Inflammatory macrophage treated with lipopolysaccharide for 1 hour (primary cell): ENCODE data around the gene CNKSR1.

Source experiments
- DNase-seq, 2 donors: peaks; one replicate each; pipeline ENCODE4 v3.0.0-alpha.2; 2020 to 2022

Gene CNKSR1

DNA sequence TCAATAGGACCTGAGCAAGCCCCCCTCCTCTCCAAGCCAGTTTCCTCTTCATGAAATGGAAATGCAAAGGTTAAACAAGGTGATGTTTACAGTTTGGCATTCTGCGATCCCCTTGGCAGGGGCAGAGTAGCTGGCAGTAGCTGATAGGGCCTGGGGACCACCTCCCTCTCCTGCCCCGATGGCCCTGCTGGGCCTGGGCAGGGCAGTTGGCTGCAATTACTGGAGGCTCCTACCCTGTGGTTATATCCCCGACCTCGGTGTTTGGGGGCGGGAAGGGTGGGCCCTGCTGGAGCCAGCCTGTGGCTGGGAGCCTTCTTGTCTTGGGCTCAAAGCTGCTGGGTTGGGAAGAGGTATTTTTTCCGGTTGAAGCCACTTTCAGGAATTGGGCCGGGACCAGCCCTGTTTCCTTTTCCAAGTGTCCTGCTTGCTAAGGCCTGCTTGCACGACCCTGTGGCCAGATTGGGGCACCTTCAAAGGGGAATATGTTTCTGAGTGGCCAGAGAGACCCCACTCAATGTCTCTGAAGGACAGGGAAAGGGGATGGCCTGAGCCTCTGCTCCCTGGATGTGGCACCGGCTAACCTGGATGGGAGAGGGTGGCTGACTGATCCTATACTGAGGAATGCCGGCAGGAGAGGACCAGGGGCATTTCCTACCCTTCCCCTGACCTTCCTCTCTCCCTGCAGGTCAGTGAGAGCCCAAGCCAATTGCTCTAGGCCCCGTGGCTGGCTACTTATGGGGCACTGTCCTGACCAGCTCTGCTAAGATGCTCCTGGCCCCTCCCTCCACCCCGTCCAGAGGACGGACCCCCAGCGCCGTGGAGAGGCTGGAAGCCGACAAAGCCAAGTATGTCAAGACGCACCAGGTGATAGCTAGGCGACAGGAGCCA lies 16.5 kb upstream of the CNKSR1 start:
- no peak for DNase-seq

DNA sequence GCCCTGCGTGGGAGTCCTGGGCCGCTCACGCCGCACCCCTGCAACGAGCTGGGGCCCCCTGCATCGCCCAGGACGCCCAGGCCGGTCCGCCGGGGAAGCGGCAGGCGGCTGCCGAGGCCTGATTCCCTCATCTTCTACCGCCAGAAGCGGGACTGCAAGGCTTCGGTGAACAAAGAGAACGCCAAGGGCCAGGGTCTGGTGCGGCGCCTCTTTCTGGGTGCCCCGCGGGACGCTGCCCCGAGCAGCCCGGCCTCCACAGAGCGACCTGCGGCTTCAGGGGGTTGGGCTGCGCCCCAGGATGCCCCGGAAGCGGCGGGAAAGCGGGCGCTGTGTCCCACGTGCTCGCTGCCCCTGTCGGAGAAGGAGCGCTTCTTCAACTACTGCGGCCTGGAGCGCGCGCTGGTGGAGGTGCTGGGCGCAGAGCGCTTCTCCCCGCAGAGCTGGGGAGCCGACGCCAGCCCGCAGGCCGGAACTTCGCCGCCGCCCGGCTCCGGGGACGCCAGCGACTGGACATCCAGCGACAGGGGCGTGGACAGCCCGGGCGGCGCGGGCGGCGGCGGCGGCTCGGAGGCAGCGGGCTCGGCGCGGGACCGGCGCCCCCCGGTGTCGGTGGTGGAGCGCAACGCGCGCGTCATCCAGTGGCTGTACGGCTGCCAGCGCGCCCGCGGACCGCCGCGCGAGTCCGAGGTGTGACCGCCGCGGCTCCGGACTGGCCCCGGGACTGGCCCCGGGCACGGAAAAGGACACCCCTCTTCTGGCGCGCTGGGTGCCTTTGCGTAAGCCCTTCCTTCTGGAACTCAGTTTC lies 15.7 kb upstream of the CNKSR1 start:
- peak; percentile 20 to 43 for DNase-seq

DNA sequence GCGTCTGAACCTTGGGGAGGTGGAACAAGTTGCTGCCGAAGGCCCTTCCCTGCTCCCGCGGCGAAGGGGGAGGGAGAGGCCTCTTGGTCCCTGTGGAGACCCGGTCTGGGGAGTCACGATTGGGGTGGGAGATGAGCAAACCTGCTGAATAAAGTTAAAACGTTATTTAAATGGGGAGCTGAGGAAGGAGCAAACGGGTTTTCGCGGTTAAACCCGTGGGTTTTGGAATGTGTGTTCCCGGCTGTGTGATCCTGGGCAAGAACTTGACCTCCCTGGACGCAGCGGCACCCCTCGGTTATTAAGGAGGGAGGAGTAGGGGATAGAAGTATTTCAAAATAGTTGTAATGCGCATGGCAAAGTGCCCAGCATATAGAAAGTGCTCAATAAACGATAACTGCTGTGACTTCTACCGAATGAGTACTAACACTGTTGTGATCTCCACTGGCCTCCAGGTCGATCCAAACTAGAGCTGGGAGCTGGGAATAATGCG lies 15.0 kb upstream of the CNKSR1 start:
- DNase-seq: no peak

DNA sequence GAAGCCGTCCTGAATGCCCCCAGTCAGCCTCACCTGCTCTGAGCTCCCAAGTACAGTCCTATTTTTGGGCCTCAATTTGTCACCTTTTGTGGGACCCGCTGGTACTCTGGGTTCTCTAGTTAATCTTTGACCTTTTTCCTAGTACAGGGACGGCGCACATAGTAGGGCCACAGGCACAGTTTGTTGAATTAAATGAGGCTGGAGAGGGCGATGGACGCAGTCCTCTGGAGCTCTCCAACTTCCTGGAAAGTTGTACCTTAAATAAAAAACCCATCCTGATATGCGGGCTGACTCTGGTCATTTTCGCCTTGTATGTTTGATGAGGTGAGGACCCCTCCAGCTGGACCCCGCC lies 13.6 kb upstream of the CNKSR1 start:
- no peak for DNase-seq

DNA sequence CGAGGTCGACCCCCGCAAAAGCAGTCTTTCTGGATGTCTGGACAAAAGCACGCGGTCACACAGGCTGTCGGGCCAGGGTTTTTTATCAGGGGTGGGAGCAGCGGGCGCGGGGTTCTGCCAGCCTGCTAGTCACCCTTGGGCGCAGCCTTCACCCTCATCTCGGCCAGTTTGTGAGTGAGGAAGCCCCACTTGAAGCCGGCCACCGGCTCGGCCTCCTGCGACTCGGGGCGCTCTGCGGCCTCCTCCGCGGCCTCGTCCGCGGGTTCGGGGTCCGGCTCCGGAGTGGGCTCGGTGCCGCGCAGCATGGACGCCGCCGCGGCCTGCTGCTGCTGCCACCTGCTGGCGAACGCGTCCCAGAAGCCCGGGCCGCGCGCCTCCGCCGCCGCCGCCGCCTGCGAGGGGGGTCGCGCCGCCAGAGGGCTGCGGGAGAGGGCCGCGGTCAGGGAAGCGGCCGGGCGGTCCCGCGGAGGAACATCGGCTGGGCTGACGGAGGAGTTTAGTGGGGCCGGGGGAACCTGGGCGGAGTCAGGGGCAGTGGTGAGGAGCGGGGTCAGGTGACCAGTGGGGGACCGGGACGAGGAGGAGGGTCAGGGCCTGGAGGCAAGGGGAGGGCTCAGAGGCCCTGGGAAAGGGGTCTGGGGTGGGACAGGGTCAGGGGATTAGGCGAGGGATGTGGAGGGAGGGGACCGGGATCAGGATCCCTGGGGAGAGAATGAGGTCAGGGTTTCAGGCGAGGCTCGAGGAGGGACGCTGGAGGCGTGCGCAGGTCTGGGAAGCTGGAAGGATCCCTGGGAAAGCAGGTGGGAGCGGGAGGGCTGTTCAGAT lies 13.0 kb upstream of the CNKSR1 start:
- DNase-seq: peak in 1 of 2 donors; percentile 52

DNA sequence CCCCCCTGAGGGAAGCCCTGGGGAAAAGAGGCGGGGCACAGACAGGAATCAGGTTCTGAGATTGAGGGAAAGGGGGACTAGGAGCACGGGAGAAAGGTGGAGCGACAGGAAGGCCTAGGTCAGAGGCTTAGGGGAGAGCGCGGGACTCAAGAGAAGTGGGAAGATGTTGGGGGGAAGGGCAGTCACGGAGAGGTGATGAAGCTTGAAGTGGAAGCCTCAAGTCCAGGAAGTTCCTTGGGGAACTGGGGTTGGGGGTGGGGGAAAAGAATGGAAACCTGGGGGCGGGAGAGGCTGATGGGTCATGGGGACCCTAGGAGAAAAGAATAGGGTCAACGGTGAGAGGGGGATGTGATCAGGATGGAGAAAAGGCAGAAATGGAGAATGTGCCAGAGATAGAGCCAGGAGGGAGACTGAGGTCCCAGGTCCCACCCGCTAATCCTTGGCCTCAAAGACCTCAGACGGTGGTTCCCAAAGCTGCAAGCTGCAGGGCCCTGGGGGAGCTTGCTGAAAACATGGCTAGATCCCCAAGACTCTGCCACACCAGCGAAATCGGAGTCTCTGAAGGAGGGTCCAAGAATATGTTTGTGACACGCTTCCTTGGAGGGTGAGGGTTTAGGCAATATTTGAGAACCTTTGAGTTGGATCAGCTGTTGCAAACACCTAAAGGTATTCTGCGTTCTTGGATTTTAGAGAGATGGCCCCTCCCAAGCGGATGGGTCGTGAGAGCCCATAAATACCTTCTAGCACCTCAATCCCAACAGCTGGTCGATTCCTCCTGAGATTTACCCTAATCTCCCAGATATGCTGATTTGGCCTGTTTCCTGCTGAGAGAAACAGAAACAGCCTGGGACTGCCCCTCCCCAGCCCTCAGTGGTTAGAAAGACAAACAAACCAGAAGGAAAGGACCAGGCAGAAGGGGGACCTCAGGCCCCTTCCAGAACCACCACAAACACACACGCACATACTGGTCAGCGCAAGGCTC lies 12.1 kb upstream of the CNKSR1 start:
- DNase-seq: peak in 1 of 2 donors; percentile 24

DNA sequence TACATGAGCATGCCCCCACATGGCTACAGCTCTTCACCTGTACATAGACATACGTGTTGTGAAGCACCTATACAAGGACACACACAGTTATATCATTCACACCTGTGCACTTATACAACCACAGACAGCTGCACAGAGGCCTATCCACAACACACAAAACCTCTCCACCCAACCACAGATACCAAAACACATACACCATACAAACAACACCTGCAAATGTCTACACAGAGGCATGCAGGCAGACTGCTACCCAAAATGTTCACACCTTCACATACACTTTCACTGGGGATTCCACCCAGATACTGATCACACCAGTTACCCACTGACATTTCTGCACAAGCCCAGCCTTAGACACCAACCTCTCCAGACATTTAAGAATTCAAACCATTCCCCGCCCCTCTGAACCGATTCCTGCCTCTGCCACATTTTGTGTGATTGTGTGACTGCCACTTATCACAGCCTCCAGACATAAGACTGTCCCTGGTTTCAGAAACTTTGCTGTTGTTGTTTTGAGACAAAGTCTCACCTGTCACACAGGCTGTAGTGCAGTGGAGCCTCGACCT lies 10.5 kb upstream of the CNKSR1 start:
- DNase-seq: no peak

DNA sequence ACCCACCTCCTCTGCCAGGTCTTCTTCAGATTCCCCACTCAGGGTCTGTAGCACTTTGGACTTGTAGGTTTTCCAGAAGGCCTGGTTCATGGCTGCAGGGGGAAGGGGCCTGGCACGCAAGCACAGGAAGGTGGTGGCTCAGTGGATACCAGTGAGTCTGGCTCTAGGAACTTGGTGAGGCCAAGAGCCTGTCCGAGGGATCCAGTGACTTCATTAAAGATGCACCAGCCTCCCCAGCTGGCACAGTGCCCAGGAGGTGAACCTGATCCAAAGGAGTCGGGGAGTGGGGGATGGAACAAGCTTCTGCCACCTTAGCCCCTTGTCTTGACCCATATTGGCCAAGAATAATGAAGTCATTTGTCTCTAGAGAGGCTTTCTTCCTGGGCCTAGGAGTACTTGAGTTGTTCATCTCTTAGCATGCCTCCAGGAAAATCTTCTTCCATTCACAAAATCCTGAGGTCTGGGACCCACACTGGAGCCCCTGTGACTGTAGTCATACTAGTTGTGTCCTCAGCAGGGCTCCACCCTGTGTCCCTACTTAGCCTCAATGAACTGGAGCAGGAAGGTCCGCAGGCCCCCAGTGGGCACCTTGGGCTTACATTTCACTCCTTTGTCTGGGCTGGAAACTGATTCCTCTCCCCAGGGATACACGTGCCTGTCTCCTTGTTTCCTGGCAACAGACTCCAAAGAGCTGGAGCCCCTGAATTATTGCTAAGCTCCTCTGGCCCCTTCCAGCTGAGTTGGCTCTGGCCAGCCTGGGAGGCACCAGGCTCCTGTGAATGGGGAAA lies 8.7 kb upstream of the CNKSR1 start, which contains the start of gene C1orf232:
C1orf232 (minus strand) TSS at position 554 of the 788 bp plus-strand sequence; CDS start at position 90, 464 bp downstream.
- no peak for DNase-seq

DNA sequence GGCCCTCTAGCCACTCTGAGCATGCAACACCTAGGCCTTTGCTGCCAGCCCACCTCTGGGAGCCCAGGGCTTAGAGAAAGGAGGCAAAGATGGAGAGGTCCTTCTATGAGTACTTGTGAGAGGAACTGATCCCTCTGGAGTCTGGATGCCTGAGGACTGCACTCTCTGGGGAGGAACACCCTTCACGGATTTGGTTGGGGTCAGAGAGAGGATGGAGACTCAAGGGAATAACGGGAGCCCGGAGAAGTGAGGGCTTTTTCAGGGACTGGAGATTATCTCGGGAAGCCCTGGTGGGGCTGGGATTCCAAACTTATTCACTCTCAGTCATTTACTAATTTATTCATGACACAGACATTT lies 8.1 kb upstream of the CNKSR1 start:
- DNase-seq: no peak

DNA sequence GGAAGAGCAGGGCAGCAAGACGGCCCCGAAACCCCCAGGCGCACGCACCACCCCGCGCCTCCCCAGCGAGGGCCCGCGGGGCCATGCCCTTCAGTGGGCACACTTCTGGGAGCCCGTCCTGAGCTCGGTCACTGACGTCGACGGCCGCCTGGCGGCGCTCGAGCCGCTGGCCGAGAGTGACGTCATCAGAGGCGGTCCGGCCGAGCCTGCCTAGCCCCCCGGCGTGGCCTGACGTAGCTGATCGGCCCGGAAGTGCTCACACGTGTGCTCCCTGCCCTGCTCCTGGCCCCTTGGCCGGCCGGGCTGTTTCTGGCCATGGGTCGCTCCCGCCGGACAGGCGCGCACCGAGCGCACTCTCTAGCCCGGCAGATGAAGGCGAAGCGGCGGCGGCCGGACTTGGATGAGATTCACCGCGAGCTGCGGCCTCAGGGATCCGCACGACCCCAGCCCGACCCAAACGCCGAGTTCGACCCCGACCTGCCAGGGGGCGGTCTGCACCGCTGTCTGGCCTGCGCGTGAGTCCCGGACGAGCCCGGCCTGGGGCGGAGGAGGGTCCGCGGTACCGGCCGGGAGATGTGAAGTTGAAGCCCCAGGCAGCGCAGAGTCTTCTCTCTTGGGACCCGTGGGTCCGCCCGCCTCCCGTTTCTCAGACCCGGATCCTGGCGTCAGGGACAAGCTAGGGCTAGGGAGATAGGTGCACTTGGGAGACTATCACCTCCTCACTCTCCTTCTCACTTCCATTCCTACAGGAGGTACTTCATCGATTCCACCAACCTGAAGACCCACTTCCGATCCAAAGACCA lies 7.4 kb upstream of the CNKSR1 start, which contains the start of gene ZNF593:
ZNF593 (plus strand) TSS at position 240 of the 803 bp plus-strand sequence; CDS start at position 316, 76 bp downstream.
- peak; percentile 84 to 96 for DNase-seq

DNA sequence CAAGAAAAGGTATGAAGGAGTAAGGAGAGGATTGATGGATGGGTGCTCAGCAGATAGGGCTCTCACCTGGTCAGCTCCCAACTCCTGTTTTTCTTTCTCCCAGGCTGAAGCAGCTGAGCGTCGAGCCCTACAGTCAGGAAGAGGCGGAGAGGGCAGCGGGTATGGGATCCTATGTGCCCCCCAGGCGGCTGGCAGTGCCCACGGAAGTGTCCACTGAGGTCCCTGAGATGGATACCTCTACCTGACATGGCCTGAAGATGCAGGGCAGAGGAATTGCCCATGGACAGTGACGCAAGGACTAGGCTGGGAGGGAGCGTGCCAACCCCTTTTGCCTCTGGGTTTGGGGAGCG lies 6.8 kb upstream of the CNKSR1 start:
- no peak for DNase-seq

DNA sequence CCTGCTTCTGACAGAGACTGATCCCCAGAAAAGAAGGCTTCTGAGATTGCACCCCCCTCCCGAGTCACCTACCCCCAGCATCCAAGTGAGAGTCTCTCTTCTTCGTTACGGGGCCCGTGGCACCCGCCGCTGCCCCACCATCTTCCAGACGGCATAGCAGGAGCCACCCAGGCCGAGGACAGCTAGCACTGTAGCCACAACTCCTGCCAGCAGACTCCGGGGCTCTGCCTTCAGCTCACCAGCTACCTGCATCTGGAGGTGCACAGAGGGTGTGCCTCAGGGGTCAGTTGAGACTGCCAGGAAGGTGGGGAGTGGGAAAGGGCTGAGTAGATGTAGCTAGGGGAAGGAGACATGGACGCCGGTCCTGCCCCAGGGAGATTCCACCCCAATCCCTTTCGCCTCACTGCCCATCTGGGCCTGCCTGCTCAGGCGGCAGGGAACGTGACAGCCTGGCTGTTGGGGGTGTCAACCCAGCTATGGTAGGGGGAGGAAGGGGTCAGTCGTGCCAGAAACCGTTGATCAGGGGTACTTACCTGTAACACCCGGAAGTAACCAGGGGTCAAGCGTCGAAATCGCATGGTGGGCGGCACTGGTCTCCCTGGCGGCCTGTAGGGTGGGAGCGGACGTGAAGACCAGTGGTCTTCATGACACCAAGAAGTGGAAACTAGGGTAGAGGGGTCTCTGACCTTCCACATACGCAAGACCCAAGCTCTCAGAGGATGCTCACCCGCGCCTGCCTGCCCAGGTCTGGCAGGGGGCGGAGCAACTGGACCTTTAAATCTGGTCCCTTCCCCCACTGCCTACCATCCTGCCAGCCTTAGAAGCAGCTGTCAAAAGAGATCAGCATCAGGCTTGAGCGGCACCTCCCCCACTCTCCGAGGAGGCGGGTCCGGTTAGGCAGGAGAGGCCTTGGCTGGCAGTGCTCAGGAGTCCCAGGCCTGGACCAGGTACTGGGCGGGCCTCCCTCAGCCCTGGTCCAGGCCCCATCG lies 5.9 kb upstream of the CNKSR1 start, which contains the start of gene ZNF593OS:
ZNF593OS (minus strand) TSS at position 749 of the 989 bp plus-strand sequence; CDS start at position 578, 171 bp downstream.
- no peak for DNase-seq

DNA sequence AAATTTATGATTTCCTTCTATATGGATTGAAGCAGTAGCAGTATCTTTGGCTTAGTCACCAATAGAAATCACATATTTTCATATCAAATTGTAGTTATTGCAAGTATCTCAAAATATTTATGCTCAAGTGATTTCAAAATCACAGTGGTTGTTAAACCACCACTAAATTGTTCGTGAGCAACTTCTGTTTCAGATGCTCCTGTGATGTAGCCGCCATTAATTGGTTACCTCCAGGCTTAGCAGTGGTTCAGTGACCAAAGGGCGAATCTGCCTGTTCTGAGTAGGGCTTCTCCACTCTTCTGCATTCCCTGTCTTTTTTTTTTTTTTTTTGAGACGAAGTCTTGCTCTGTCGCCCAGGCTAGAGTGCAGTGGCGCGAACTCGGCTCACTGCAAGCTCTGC lies 1.9 kb upstream of the CNKSR1 start:
- no peak for DNase-seq

DNA sequence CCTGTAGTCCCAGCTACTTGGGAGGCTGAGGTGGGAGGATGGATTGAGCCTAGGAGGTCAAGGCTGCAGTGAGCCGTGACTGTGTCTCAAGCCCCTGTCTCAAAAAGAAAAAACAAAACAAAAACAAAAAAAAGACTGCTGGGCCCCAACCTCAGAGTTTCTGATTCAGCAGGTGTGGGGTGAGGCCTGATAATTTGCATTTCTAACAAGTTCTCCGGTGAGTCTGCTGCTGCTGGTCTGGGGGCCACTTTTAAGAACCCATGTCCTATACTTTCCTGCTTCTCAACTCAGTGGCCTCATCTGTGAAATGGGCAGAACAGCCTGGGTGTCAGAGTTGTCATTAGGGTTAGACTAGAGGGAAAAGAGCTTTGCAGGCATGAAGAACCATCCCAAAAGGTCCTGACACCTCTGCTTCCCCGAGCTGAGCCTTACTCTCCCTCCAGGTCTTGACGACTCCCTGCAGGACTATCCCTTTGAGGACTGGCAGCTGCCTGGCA lies 2.8 kb downstream of the CNKSR1 start:
- no peak for DNase-seq

DNA sequence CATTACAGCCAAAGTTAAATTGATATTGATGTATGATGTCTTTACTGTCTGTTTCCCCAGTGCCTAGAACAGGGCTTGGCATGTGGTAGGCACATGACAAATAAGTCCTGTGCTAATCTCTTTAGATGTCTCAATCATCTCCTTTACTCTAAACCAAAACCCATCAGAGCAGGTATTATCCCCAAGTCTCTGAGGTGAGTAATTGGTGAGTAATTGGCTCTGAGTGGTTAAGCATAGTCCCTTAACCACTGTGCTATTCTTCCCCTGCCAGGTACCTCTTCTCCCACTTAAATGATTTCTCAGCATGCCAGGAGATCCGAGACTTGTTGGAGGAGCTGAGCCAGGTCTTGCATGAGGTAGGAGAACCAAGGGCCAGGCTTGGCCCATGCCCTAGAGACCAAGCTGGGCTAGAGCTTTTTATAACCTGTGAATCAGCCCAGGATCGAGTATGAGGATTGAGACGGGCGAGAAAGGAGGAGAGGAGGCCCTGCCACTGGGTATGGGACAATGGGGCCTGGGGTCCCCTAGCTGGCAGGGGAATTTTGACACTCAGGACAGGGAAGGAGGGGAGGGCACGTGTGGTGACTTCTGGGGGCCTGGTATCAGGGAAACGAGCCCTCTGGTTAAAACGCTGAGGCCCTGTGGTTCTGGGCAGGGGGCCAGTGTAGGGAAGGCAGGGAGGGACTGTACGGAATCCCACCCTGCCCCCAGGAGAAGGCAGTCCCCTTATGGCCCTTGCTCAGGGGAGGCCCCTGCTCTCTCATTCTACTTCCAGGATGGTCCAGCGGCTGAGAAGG lies 4.5 kb downstream of the CNKSR1 start:
- no peak for DNase-seq

DNA sequence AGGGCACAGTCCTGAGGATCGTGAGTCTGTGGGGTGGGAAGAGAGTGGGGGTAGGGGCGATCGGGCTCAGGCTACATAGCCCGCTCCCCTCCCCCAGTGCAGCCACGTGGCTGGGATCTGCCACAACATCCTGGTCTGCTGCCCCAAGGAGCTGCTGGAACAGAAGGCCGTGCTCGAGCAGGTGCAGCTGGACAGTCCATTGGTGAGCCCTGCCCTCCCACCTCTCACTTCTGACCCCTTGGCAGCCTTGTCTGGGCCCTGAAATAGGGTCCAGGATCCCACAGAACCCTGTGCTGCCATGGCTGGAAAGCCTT lies 5.0 kb downstream of the CNKSR1 start:
- no peak for DNase-seq

DNA sequence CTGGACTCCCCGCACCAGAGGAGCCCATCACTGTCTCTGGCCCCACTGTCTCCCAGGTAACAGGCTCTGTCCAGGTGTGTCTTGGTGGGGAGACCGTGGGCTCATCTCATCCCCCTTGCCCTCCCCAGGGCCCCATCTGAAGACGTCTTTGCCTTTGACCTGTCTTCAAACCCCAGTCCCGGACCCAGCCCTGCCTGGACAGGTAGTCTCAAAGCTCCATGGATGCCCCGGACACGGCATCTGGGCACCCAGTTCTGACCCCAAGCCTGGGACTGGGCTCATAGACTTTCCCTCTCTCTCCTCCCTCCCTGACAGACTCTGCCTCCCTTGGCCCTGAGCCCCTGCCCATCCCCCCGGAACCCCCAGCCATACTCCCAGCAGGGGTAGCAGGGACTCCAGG lies 6.8 kb downstream of the CNKSR1 start:
- no peak for DNase-seq
